Heart left ventricle (tissue), 16 donors: ENCODE data around the gene NTHL1. TPM values are rescaled to one million over a fixed set of nuclear protein-coding genes. Genes with fewer than 3 reads are reported as not detected.
A peak's percentile ranks its signal among the peaks of the same experiment; 100 is the strongest.

Source experiments
- ATAC-seq, 4 donors: fragments of 200-7000 bp; cut with Tn5 transposase; one replicate each; pipeline ENCODE4 v1.9.1; 2020 to 2022; ENCODE audit warnings: moderate library complexity in 4 of 4, mild to moderate bottlenecking in 3 of 4, moderate number of reproducible peaks in 1 of 4
- DNase-seq, 5 donors: peaks; one replicate each; pipeline ENCODE4 v3.0.0-alpha.2; 2020
- H3K27ac ChIP-seq, 12 donors: fragments of 200-600 bp; sonication (generic) in 4 of 12; one replicate each; pipeline versions ENCODE4 v1.5.0 to v1.8.0; 2016 to 2022; ENCODE audit warnings: mild to moderate bottlenecking in 2 of 12
- H3K27me3 ChIP-seq, 9 donors: fragments of 200-600 bp; sonication (generic) in 2 of 9; one replicate each; pipeline versions ENCODE4 v1.5.1 to v1.8.0; 2016 to 2022; ENCODE audit warnings: mild to moderate bottlenecking in 3 of 9
- H3K36me3 ChIP-seq, 9 donors: fragments of 200-600 bp; sonication (generic) in 2 of 9; one replicate each; pipeline versions ENCODE4 v1.5.0 to v1.8.0; 2018 to 2022; ENCODE audit warnings: mild to moderate bottlenecking in 2 of 9
- H3K4me1 ChIP-seq, 12 donors: fragments of 200-600 bp; sonication (generic) in 4 of 12; one replicate each; pipeline versions ENCODE4 v1.5.0 to v1.8.0; 2016 to 2022; ENCODE audit warnings: mild to moderate bottlenecking in 3 of 12
- H3K4me3 ChIP-seq, 12 donors: fragments of 200-600 bp; sonication (generic) in 4 of 12; one replicate each; pipeline versions ENCODE4 v1.5.0 to v1.8.0; 2017 to 2022; ENCODE audit warnings: mild to moderate bottlenecking in 9 of 12, moderate library complexity in 4 of 12
- H3K9me3 ChIP-seq, 12 donors: fragments of 200-600 bp; sonication (generic) in 4 of 12; one replicate each; pipeline versions ENCODE4 v1.5.0 to v1.8.0; 2016 to 2022; ENCODE audit warnings: mild to moderate bottlenecking in 1 of 12
- POLR2A ChIP-seq, 2 donors: fragments of 450-650 bp; IDR thresholded peaks; one replicate each; pipeline ENCODE4 v1.6.1; 2017; ENCODE audit warnings: antibody characterized with exemption in 2 of 2, mild to moderate bottlenecking in 2 of 2, moderate library complexity in 2 of 2
- WGBS, 4 donors: extraction: QIAGEN DNeasy Blood & Tissue Kit in 2 of 4; methylation state at CpG; one replicate each; pipeline versions ENCODE4 v1.1.5 to v1.1.7; 2013 to 2018; 5-methylcytosine and 5-hydroxymethylcytosine counted together
- intact Hi-C, 10 donors: fragments of 100-400 bp; cut with DNase I; formaldehyde crosslinking; loops; one replicate each; pipeline versions ENCODE4 v1.11.1 to v1.14.2; 2022
- polyA plus RNA-seq, 2 donors: library from polyadenylated mRNA; stranded (reverse); fragments of 200-250 nt; gene quantifications; one replicate each; pipeline ENCODE4 v1.2.3, GENCODE V29; 2013
- total RNA-seq, 9 donors: library from RNA; depleted of rRNA in 2 of 9; stranded (reverse); fragments of >200 nt in 2 of 9; fragmentation: NEBNext Ultra II Directional in 3 of 9; extraction: Animal tissue kit (Norgen Biotek cat#: 25700) in 3 of 9; gene quantifications; one replicate each; pipeline versions ENCODE4 v1.1.0 to v1.2.4, GENCODE V29; 2016 to 2023
- TF ChIP-seq, protein P1 (sequence below), 12 donors: fragments of 200-600 bp; sonication (generic) in 4 of 12; IDR thresholded peaks; one replicate each; pipeline versions ENCODE4 v1.5.0 to v1.8.0; 2018 to 2022; ENCODE audit warnings: antibody characterized with exemption in 12 of 12, mild to moderate bottlenecking in 5 of 12
- donor health status: ischemic (EF 13 %, LVEDD 7.1; RV severe dilation, severe dysfunction).
- donor health status: healthy with polysubstance abuse.
- donor health status: DM: no; HTN: yes; CAD: no.
- donor health status: DM: no; HTN: no; CAD: no.
- donor health status: ischemic (EF 25% LVEDD 6.9; RV normal size, moderate dysfunction).
- donor health status: ischemic (EF 25% LVEDD 5.7; RV mildly dilated, moderate dysfunction).
- donor health status: healthy.
- donor health status: DM: yes; HTN: yes; CAD: no.
- donor health status: ischemic (EF 35%, LVEDD 5.7; RV mildly dilated, moderate dysfunction).
- donor health status: nonischemic (EF 11% LVEDD 7.7; RV severe dilation, severe dysfunction).
- donor health status: DM: yes; HTN: yes; CAD: no.
- donor health status: PGD.
- donor health status: ischemic (EF 29% LVEDD 5.4; RV normal size, mild dysfunction).
- donor health status: nonischemic (EF 23%, LVEDD 6.1; RV moderate dilation, normal function).

The NTHL1 gene
- total and polyA plus RNA-seq, 11 donors, result 9.0 to 32.3 (median 12.2) TPM

DNA sequence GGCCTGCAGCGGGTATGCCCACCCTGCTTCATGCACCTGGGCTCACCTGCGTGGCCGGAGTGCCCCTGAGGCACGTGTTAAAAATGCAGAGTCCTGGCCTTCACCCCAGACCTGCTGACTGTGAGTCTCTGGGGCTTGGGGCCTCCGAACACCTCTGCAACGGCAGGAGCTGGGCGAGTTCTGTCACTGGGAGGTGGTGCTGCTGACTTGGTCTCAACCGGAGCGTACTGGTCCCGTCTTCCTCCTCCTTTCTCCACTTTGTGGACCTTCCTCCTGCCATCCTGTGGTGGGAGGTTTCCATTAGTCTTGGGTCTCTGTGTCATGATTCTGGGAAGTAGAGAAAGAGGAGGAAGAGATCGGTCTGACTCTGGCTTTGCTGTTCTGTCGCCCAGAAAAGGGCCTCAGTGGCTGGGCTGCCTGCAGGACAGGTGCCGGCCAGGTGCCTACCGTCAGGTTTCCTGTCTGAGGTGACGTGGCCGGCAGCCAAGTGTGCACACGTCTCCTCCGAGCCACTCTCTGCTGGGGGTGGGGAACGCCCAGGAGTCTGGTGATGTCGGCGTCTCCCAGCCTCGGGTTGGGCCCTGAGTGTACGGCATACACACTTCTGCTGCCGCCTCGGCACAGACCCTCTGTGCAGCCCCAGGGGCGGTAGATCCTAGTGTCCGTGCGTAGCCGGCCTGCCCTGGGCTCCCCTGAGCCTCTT lies 7.1 kb upstream of the NTHL1 start:
- intact Hi-C loops, result loop anchor here in 3 of 10 donors (5.0 kb wide), 2 partner anchors 32 to 37 kb away; partner anchors contain the start of gene NPW (in 1 of the 3)
- 92 to 97% (median 95%) methylated on average over 22 to 29 of the region's 29 CpGs for WGBS, 4 donors
- H3K4me3 ChIP-seq, result no peak overlapping the region

DNA sequence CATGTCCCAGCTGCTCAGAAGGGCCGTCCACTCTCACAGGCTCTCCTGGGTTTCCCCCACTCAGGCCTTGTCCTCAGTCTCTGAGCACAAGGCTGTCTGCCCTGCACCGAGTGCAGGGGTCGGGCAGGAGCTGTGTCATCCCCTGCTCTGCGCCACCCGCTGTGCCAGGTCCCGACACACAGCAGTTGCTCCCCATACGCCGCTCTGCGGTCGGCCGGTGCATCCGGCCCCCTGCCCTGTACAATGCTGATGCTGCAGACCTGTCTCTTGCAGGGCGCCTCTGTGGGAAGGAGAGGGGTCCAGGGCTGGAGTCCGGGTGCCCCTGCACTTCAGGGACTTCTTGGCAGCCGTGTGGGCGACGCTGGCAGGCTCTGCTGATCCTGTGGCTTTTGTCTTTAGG lies 6.3 kb upstream of the NTHL1 start:
- Histone ChIP-seq H3K27me3 (no peaks in the 10 kb centered on the region), H3K4me3 (no peak overlapping the region), H3K9me3 (no peaks in the 10 kb centered on the region), H3K36me3 (peaks cover 0 to 87% (median 73%) of the 10 kb centered on the region in 9 donors), H3K27ac (no peak overlapping the region), H3K4me1 (peaks cover 0 to 10% (median 3%) of the 10 kb centered on the region in 12 donors)
- peak in 1 of 4 donors; percentile 18 for ATAC-seq
- intact Hi-C loops, result loop anchor here in 1 of 10 donors (5.0 kb wide), 1 partner anchor 37 kb away; the partner anchor contains the start of gene NPW
- WGBS, 4 donors, result 89 to 96% (median 93%) methylated on average over 8 to 17 of the region's 17 CpGs
- DNase-seq, result no peak
- TF ChIP-seq, protein P1, sequence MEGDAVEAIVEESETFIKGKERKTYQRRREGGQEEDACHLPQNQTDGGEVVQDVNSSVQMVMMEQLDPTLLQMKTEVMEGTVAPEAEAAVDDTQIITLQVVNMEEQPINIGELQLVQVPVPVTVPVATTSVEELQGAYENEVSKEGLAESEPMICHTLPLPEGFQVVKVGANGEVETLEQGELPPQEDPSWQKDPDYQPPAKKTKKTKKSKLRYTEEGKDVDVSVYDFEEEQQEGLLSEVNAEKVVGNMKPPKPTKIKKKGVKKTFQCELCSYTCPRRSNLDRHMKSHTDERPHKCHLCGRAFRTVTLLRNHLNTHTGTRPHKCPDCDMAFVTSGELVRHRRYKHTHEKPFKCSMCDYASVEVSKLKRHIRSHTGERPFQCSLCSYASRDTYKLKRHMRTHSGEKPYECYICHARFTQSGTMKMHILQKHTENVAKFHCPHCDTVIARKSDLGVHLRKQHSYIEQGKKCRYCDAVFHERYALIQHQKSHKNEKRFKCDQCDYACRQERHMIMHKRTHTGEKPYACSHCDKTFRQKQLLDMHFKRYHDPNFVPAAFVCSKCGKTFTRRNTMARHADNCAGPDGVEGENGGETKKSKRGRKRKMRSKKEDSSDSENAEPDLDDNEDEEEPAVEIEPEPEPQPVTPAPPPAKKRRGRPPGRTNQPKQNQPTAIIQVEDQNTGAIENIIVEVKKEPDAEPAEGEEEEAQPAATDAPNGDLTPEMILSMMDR (IDR thresholded peaks at IDR 0.05), result no peak
- TF ChIP-seq POLR2A (IDR thresholded peaks at IDR 0.05), result no peak

More for the DNA sequence above, 7.1 kb upstream of the NTHL1 start:
- Histone ChIP-seq H3K4me1 (peaks cover 0 to 3% (median 0%) of the 10 kb centered on the region in 12 donors), H3K9me3 (no peaks in the 10 kb centered on the region), H3K27ac (no peak overlapping the region), H3K36me3 (peaks cover 0 to 90% (median 76%) of the 10 kb centered on the region in 9 donors), H3K27me3 (no peaks in the 10 kb centered on the region)
- ATAC-seq (peak in 1 of 4 donors; percentile 9), DNase-seq (no peak)
- TF ChIP-seq POLR2A (IDR thresholded peaks at IDR 0.05), result no peak

DNA sequence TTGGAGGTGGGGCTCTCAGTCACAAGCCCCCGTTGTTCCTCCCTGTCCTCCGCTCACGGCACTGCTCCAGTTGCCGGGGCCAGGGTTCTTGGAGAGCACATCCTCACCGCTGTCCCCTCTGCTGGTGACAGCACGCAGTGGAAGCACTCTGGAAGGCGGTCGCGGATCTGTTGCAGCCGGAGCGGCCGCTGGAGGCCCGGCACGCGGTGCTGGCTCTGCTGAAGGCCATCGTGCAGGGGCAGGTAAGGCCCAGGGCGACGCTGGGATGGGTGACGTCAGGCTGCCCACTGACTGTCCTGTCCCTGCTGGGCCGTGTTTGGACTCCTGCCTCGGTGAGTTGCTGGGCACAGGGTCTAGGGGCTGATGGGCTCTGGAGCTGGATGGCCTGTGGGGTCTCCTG lies 5.6 kb upstream of the NTHL1 start:
- H3K36me3 ChIP-seq, result peaks cover 0 to 80% (median 66%) of the 10 kb centered on the region in 9 donors
- ATAC-seq (no peak), DNase-seq (no peak)
- WGBS, 4 donors, result 95 to 97% (median 96%) methylated on average over 18 to 21 of the region's 21 CpGs
- no peak overlapping the region for H3K4me3 ChIP-seq
- TF ChIP-seq, protein P1 (IDR thresholded peaks at IDR 0.05), result no peak
- no peak for TF ChIP-seq POLR2A (IDR thresholded peaks at IDR 0.05)
- H3K27me3 ChIP-seq, result no peaks in the 10 kb centered on the region
- no peaks in the 10 kb centered on the region for H3K9me3 ChIP-seq
- intact Hi-C loops, result loop anchor here in 1 of 10 donors (5.0 kb wide), 1 partner anchor 36 kb away; the partner anchor contains the start of gene NPW
- H3K27ac ChIP-seq, result no peak overlapping the region
- H3K4me1 ChIP-seq, result peaks cover 0 to 15% (median 10%) of the 10 kb centered on the region in 12 donors

DNA sequence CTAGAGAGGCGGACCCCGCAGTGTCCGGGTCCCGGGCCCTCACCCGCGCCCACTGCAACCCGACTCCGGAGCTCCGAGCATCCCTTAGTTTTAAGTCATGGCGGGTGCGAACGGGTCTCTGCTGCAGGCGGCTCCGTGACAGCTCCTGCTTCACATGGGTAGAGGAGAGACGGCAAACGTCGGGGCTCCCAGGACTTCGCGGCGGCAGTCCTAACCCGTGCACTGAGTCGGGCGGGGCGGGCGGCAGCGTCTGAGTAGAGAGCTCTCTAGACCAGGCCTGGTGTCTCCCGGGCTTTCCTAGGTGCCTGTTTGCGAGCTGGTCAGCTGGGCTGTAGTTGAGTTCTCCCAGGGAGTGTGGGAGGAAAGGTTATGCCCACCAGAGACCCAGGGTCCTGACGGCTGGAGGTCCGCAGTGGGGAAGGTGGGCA lies 496 bp upstream of the NTHL1 start:
- intact Hi-C loops, result loop anchor here in 1 of 10 donors (1.0 kb wide), 1 partner anchor 16 kb away; no protein-coding TSS in a partner anchor
- Histone ChIP-seq H3K27me3 (no peaks in the 10 kb centered on the region), H3K27ac (peak overlapping the region; percentile 36 to 94 (median 86)), H3K4me3 (peak overlapping the region; percentile 71 to 99 (median 91)), H3K36me3 (peaks cover 0 to 33% (median 30%) of the 10 kb centered on the region in 9 donors), H3K4me1 (peaks cover 14 to 55% (median 43%) of the 10 kb centered on the region in 12 donors), H3K9me3 (no peaks in the 10 kb centered on the region)
- ATAC-seq (no peak), DNase-seq (peak in 1 of 5 donors; percentile 60)
- WGBS, 4 donors, result 1 to 2% (median 1%) methylated on average over 15 to 30 of the region's 30 CpGs
- TF ChIP-seq, protein P1 (IDR thresholded peaks at IDR 0.05), result no peak
- TF ChIP-seq POLR2A (IDR thresholded peaks at IDR 0.05), result no peak
